AG09319 (cell line): ENCODE measurements around the gene ITIH6.
"Not testable (repeated sequence)": the region's sequence is repeated elsewhere in the genome, so short reads cannot be mapped to it uniquely, and the experiment has no call there.

Experiments used
- DNase-seq: peaks from one replicate; pipeline ENCODE4 v3.0.0-alpha.2; 2010; ENCODE audit warnings: low read depth; ENCODE audit errors: extremely low read depth
- CTCF ChIP-seq: IDR thresholded peaks from 2 replicates; pipeline ENCODE4 v1.5.1; 2011; ENCODE audit warnings: low read depth, mild to moderate bottlenecking, inconsistent platforms, low read length, moderate library complexity

The ITIH6 gene

GRCh38 chrX:54776987-54777672 is 20.9 kb downstream of the ITIH6 start:
- DNase-seq = no peak

GRCh38 chrX:54776061-54776460 is 22.0 kb downstream of the ITIH6 start:
- no peak for DNase-seq
- no peak for TF ChIP-seq CTCF

More at GRCh38 chrX:54776987-54777672, 20.9 kb downstream of the ITIH6 start:
- TF ChIP-seq CTCF = no peak

DNA sequence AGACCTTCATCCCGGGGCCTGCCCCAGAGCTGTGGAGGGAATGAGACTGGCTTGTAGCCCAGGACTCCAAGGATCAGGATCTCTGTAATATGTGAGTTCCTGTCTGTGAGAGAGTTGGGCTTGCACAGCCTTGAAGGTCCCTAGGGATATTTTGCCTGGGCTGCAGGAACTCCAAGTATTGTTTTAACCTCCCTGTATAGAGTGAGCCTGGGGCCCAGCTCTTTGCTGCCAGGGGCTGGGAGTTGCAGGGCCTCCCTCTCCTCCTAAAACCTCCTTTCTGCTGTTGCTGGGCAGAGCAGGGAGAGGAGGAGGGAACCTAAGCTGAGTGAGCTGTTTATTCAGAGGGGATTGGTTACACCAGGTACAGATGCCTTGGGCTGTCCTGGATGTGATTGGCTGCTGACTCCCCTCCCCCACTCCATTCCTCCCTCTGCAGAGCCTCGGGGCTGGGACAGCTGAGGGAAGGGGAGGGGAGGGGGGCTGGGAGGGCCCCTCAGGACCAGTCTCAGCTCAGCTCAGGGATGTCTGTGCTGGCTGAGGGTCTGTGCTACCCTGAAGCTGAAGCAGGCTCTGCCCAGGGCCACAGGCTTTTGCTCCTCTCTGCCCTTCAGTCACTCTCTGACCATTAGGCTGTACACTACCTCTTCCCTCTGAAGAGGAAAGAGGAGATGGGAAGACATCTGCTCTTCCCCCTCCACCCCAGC is 23.5 kb downstream of the ITIH6 start:
- not testable (repeated sequence) for DNase-seq

DNA sequence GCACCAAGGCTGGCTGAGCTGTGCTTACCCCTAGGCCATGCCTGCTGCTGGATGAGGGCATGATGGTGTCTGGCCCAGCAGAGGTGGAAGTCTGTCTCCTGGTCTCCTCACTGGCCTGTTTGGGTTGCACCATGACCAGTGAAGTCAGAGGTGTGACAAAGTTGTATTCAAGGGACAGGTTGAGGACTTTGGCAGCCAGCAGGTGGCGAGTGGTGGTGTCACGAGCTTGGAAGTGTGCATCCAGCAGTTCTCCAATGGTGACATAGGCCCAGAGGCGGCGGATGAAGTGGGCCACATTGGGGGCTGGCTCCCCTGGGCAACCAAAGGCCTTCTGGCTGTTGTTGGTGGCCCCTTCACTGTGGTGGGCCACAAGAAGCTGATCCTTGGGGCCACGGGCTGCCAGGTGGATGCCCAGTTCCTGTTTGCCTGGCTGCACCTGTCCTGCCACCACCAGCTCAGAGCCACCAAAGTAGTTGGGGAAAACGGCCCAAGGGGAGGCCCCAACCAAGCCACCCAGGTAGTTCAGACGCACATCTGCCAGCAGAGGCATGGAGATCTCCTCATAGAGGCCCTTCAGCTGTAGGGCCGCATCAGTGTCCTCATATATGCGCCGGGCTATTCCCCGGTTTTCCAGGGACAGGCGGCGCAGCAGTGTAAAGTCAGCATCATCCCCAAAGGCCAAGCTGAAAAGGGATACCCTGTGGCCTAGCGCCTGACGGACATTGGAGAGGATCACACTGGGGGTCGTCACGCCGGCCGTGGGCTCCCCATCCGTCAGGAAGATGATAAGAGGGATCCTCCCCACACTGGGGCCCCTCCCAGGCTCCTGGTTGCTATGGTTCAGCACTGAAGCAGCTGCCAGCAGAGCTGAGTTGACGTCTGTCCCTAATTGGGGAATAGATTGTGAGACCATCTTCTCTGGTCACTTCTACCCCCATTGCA is 39.7 kb downstream of the ITIH6 start:
- no peak for DNase-seq
- no peak for TF ChIP-seq CTCF

DNA sequence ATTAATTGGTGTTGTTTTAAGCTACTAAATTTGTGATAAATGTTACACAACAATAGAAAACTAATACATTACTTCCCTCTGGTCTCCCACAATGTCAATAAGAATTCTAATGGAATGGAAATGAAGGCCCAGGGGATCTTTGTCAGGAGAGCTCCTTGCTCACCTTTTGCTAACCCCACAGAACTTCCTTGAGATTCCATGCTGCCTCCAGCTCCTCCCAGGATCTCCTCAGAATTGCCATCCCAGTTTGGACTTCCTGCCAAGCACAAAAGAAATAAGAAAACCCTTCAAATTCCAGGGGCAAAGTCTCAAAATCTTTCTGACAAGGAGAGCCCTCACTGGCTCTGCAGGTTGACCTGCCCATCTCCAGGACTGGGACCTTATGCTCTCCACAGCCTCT is 43.2 kb downstream of the ITIH6 start:
- TF ChIP-seq CTCF = no peak
- DNase-seq = no peak

DNA sequence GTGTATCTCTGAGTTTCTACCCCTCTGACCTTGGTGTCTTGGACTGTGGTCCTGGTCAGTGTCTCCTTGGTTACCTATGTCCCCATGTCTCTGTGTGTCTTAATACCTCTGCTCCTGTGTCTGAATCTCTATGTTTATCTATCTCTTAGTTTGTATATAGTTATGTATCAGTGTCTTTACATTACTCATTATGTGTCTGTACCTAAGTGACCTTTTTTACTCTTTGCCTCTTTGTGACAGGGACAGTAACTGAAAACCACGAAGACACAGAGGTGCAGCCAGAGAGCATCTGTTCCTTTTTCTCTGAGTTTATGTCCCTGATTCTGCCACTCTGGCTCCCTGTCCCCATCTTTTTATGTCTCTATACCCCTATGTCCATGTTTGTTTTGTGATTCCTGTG is 49.4 kb downstream of the ITIH6 start:
- TF ChIP-seq CTCF = no peak
- no peak for DNase-seq

DNA sequence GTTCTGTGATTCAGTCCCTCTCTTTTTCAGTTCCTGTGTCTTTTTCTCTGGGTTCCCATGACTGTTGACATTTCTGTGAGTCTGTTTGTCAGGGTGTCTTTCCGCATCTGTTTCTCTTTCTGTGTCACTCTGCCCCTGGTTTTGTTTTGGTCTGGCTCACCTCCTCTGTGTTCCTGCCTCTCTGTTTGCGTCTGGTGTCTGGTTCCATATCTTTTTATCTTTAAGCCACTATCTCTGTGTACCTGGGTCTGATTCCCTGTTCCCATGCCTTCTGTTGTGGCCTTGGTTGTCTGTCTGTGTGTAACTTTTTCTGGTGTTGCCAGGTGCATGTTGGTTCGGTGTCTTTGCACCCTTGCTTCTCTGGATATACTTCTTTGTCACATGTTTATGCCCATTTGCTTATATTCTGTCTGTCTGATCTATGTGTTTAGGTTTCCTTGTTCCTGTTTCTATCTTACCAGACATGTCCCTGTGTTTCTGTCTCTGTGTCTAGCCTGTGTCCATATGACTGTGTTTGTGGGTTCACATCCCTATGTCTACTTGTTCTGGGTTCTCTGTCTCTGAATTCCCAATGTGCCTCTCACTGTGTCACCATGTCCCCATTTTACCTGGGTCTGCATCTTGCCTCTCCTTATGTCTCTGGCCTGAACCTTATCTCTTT is 50.2 kb downstream of the ITIH6 start:
- no peak for DNase-seq
- no peak for TF ChIP-seq CTCF
